GM21367 (cell line): ENCODE measurements around the gene SLC25A29.

Source experiments
- ATAC-seq: cut with Tn5 transposase; IDR thresholded peaks from one replicate; pipeline ENCODE4 v1.9.1; 2021; ENCODE audit not compliant: unreplicated experiment

The SLC25A29 gene

DNA sequence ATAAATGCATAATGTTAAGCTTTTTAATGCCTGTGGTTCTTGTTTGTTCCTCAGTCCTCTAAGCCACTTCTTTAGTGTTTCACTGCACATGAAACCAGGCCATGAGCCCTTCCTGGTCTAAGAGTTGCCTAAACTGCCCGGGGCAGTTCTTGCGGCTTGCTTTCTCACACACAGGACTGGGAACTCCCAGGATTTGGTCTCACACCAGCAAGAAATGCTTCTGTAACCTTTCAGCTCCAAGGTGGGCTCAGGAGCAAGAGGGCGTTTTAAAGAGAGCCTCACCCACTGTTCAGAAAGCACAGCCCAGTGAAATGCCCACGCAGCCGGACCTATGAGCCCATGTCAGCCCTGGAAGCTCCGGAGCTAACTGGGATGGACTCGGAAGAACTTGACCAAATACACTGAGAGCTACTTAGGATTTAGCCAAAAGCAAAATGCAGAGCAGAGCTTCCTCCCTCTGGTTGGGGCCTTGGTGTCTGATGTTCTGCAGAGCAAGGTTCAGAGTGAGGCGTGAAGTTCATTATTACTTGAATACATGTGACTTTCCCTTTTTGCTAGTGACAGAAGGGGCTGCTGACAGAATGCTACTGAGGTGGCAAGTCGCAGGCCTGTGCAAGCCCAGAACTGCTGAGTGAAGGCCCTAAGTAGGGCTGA, 23.4 kb downstream of the SLC25A29 start:
- ATAC-seq, result no peak

DNA sequence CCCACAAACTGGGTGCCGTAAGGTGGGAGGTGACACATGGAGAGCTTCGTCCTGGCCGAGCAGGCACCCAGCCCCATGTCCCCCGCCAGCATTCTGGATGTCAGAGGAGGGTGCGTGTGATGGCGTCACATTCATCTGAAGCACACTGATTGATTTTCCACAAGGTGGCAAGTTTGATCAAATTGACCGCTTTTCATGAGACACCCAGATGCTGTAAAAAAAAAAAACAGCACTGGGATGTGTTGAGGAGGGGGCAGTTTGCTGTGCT, 24.2 kb downstream of the SLC25A29 start:
- no peak for ATAC-seq

DNA sequence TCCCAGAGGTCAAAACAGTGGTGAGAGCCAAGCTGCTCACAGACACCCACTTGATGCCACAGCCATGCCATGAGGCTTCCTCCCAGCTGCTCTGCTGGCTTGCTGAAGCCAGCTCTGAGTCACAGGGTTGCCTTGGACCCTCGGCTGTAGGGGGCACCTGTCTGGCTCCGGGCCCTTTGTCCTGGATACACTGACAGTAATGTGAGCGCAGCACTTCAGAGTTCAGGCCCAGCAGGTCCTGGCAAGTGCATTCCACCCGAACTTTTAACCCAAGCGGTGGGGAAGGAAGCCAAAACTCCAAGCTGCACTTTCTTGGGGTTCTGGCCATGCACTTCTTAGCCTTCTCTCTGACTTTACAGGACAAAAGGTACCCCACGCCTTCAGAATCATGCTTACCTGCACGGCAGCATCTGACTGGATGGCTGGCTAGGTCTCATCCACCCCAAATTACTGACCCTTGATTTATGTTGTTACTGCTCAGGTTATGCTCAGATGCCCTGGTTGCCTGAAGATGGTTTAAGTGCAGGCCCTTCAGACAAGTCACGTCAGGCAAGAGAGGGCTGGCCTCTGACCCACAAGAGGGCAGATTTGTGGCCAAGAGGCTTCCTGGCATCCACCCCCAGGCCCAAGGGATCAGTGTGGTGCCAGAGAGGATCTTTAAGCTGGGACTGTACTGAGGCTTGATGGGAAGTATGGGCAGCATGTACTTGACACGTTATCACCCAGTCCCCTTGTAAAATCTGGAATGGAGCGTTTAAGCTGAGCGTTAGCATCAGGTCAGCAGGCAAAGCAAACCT, 24.8 kb downstream of the SLC25A29 start:
- no peak for ATAC-seq

DNA sequence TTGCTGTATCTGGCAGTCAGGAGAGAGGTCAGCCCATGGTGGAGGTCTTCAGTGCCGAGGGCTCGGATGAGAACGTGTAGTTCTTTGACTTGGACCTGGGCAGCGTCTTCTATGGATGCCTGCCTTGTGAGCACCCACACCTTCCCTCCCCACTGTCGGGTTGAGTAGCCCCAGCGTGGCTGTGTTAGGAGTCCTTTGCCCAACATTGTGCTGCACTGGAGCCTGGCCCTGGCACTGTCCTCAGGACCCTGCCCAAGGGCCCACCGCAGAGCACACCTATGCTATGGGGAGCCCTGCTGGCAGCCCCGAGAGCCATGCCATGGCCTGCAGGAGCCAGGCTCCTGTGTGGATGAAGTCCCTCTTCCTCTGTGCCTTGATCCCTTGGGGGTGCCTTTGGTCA, 26.7 kb downstream of the SLC25A29 start:
- ATAC-seq, result no peak

DNA sequence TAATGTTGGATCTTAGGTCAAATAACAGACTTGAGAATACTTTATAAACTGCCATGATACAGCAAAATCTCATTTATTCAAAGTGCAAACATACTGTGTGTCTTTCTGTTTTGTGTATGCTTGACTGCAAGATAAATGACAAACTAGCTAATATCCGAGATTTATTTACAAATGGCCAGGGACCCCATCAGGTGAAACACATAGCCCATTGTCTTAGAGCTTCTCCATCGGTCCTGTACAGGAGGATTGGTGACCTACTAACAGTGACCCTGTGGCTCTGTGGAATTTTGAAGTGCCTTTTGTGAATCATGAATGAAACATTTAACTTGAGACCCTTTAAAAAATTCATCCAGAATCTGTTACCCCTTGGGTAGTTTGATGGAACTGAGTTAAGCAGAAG, 27.1 kb downstream of the SLC25A29 start:
- ATAC-seq, result no peak

DNA sequence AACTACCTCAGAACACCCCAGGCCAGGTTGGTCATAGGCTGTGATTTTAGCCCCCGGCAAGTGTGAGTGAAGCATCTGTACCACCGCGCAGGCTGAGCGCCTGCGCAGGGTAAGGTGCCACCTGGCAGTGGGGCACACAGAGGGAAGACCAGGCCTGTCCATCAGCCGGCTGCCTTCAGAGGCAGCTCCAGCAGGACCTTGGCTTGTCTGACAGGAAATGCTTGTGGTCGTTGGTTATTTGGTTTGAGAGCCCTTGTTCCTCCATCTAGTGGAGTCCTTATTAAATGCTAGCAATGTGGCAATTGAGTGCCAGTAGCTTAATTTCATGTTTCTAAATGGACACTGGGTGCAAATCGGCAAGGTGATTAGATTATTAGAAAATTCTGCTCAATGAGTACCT, 27.5 kb downstream of the SLC25A29 start:
- ATAC-seq, result no peak

DNA sequence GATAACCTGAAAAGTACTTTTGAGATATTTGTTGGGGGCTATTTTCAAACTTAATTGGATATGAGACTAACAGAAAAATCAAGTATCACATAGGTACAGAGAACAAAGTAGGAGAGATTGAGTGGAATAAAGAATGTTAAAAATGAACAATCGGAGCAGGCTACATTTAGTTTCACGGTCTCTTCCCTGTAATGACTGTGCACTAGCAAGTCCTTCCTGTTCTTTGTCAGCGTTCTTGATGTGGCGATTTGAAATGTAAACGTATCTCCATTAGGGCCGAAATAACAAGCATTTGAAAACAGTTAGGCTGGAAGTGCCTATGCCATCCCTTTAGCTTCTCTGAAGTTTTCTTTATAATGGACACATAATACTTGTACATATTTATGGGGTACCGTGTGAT, 31.0 kb downstream of the SLC25A29 start:
- no peak for ATAC-seq

DNA sequence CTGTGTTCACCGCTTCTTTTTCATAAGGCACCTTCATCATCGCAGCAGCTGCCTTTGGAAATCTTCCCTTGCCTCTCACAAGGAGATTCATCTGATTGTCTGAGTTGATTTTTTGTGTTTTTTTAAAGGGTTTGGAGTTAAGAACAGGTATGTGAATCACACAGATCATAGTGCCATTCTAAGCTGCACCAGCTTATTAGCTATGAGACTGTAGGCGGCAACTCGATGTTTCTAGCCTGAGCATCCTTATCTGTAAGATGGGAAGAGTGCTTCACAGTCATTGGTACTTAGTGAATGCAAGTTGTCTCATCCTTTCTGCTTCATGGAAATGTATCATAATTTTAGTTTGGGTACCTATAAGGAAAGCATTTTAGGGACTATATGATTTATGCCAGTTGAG, 32.0 kb downstream of the SLC25A29 start:
- no peak for ATAC-seq

DNA sequence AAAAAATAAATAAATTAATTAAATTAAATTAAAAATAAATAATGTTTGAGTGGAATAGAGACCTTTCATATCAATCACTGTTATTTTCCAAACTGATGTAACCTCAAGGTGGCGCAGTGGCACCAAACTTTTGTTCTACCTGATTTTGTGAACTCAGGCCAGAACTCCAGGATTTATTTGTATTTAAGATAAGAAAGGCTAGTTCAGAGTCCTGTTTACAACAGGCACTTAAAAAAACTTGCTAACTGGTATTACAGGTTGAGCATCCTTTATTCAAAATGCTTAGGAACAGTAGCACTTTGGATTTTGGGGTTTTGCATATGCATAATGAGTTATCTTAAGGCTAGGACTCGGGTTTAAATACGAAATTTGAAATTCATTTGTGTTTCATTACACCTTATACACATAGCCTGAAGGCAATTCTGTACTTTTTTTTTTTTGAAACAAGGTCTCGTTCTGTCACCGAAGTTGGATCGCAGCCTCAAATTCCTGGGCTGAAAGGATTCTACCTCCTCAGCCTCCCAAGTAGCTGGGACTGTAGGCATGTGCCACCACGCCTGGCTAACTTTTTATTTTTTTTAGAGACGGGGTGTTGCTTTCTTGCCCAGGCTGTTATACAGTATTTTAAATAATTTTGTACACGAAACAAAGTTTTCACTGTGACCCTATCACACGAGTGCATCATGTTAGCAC, 34.9 kb downstream of the SLC25A29 start:
- ATAC-seq, result no peak

DNA sequence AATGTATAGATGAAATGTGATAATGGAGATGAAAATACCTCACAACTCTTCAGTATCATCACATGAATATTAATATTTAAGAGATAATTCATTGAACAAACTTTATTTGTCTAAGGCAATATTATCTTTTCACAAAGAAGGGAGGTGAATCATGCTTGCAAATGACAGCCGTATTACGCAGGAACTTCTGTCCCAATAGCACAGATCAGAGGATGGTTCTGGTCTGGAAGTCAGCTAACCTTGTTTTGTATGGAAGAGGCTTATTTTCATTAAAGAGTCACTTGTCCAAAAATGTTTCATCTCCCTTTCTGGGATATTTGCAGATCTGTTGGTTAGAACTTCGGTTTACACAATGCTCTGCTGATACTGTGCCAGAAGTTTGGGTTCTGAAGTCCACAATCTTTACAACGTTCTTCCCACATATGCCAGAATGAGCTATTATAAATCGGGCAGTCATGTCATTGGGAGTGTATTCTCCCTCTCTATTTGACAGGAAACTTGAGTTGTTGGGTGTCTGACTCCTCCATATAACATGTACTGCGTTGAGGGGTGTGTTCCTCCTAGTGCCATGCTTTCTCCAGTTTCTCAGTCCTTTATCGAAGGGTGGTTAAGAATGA, 37.5 kb downstream of the SLC25A29 start:
- ATAC-seq, result no peak

DNA sequence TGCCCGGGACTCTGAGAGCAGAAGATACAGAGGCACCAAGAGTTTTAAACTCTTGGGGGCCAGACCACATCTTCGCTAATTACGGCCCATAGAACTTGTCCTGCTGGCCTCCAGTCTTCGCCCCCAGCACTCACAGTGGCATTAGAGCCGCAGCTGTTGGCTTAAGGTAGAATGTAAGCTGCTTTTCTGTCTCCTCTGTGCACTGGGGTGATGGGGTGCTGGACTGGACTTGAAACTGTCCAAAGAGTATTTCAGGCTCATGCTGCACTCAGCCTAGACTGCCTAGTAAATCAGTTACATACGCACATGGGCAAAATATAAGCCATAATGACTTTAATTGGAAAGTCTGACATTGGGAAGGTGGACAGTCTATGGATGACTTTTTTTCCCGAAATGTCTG, 38.3 kb downstream of the SLC25A29 start:
- ATAC-seq, result no peak

DNA sequence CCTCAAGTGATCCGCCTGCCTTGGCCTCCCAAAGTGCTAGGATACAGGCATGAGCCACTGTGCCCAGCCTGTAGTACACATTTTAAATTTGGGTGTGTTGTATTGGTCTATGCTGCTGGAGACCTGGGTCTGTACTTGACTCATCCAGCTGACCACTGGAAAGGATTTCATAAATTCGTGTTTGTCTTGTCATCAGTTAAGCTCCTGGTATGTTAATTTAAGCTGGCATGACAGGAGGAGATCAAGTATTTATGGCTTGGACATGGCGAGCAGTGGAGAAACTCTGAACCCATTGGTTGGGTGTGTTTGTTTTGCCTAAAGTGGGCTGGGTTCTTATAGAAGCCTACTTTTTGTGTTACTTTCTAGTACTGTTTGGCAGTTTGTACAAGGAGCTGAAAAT, 43.1 kb downstream of the SLC25A29 start:
- ATAC-seq, result no peak

DNA sequence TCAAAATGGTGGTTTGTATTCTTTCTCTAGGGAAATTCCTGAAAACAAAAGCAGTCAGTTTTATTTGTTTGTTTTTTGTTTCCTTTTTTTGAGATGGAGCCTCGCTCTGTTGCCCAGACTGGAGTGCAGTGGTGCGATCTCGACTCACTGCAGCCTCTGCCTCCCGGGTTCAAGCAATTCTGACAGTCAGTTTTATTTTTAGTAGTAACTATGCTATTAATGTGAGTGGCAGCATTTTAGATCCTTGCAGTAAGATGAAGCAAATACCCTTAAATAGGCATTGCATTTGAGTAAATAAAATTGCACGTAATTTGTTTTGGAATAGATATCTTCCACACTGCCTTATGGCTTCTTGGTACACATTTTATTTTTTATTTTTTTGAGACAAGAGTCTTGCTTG, 43.7 kb downstream of the SLC25A29 start:
- ATAC-seq, result no peak

DNA sequence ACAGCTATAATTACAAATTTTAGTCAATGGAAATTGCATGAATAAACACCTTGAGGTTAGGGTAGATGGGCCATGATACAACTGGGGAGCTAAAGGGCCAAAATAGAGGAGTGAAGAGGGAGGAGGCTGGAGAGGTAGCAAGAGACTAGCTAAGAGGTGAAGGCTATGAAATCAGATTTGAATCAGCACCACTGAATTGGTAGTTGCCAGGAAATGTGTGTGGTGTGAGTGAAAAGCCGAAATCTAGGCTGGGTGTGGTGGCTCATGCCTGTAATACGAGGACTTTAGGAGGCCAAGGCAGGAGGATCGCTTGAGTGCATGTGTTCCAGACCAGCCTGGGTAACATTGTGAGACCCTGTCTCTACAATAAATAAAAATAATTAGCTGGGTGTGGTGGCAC, 44.6 kb downstream of the SLC25A29 start:
- no peak for ATAC-seq

DNA sequence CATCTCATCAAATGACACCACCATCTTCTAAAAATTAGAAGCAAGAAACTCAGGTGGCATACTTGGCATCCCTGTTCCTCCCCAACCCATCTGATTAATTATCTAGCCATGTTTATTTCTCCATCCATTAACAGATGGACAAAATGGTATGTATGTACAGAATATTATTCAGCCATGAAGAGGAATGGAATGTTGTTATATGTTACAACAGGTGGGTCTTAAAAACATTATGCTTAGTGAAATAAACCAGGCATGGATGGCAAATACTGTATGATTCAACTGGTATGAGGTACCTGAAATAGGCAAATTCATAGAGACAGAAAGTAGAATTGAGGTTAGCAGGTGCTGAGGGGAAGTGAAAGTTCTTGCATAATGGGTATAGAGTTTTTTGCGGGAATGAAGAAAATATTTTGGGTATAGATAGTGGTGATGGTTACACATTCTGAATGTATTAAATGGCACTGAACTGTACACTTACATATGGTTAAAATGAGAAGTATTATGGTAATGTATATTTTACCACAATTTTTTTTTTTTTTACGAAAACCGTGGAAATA, 49.8 kb downstream of the SLC25A29 start:
- ATAC-seq, result peak; percentile 60

DNA sequence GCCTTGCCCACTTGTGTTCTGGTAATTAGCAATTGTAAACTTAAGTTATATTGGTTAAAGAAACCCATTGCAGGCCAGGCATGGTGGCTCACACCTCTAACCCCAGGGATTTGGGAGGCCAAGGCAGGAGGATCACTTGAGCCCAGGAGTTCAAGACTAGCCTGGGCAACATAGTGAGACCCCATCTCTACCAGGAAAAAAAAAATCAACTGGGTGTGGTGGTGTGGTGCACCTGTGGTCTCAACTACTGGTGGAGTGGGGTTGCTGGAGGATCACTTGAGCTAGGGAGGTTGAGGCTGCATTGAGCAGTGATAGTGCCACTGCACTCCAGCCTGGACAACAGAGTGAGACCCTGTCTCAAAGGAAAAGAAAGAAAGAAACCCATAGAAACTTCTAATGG, 53.6 kb downstream of the SLC25A29 start:
- no peak for ATAC-seq

DNA sequence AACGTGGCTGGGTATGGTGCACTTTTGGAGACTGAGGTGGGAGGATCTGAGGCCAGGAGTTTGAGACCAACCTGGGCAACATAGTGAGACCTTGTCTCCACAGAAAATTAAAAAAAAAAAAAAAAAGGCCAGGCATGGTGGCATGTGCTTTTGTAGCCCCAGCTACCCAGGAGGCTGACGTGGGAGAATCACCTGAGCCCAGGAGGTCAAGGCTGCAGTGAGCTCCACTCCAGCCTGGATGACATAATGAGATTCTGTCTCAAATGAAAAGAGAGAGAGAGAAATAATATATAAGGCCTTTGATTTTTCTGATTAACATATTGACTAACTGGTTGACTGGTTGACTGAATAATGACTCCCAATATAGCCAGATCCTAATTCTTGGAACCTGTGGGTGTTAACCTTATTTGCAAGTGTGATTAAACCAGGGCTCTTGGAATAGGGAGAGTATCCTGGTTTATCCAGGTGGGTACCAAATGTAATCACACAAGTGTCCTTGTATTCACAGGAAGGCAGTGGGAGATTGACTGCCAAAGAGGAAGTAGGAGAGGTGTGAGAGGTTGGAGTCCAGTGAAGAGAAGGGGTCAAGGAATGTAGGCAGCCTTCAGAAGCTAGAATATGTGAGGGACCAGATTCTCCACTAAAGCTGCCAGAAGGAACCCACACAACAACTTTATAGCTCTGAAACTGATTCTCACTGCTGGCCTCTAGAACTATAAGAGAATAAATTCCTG, 55.3 kb downstream of the SLC25A29 start:
- no peak for ATAC-seq

DNA sequence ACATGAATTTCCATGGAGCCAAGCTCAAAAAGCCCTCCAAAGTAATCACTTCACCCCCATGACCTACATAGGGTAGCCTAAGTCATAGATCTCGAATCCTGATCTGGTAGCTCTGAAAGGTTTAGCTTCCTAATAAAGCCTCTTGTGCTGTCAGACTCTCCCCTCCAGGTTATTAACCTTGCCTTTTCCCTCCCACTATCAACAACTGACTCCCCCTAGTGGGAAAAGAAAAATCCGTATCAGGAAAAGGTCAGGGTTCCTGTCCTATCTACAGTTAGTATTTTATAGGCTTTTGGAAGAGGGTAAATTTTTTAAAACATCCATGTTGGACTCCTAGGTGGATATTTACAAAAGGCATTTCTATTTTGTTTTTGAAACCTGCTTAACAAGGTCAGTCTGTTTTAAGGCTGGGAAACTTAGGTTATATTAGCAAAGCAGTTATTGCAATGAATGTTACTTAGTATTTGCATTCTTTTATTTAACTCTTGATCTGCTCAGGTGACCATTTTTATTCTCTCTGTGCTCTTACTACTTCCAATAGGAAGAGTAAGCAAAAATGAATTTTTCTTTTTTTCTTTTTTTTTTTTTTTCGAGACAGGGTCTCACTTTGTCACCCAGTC, 59.3 kb downstream of the SLC25A29 start:
- ATAC-seq, result no peak

DNA sequence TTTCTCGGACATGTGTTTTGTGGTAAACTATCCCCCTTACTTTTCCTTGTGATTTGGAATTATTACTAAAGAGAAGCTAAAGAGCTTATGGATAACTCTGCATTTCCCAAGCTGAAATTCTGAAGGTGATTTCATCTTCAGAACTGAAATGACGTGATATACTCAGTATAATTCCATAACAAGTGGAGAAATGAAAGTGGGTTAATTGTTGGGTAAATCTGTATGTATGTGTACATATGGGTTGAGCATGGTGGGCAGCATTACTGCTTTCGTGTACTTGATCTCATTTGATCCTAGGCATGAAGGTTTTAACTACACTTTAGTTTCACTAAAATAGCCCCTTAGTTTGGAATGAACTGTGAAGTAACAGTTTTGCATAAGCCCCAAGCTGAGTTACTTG, 63.2 kb downstream of the SLC25A29 start:
- no peak for ATAC-seq

DNA sequence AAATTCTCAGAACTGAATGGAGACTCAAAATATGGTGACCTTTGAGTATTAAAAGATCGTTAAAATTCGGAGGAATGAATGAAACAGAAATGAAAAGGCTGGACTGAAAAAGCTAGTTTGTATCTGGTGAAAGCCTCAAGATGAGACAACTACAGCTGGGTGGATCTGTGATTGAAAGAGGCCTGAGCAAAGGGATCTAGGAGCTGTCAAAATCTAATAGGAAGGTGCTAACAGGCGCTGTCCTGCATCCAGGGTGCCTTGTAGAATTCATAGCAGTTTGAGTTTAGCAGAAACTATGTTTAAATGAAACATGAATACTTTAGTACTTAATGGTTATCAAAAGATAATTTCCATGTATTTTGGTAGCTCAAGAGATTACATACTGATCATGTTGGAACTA, 65.0 kb downstream of the SLC25A29 start:
- ATAC-seq, result no peak
